Erythroblast (primary cell): ENCODE measurements around the gene LYST.

Source experiments
- GATA1 ChIP-seq: IDR thresholded peaks from 2 replicates; pipeline ENCODE4 v1.6.1; 2011; ENCODE audit warnings: low read depth, mild to moderate bottlenecking, control low read depth, low read length, moderate library complexity
- POLR2A ChIP-seq: IDR thresholded peaks from 2 replicates; pipeline ENCODE4 v1.6.1; 2011; ENCODE audit warnings: mild to moderate bottlenecking, low read length

GRCh38 chr1:235671992-235672391 is 194.7 kb downstream of the LYST start:
- no peak for TF ChIP-seq POLR2A
- TF ChIP-seq GATA1: no peak
